CD14-positive monocyte (primary cell): ENCODE measurements around the gene HCST. TPM values are rescaled to one million over a fixed set of nuclear protein-coding genes. Genes with fewer than 3 reads are reported as not detected.

Source experiments
- DNase-seq, 3 donors: peaks; one replicate each; pipeline ENCODE4 v3.0.0-alpha.2; 2011 to 2022
- H2AFZ ChIP-seq: 2 replicates; pipeline ENCODE4 v1.6.0; 2012; ENCODE audit warnings: mild to moderate bottlenecking, low read depth, low read length, inconsistent platforms; ENCODE audit not compliant: insufficient read depth, poor library complexity, severe bottlenecking
- H3K27ac ChIP-seq, 2 donors: 1 replicate in 1 of 2; 2 replicates in 1 of 2; pipeline ENCODE4 v1.5.1; 2012 to 2013; ENCODE audit warnings: low read length in 2 of 2, control low read depth in 1 of 2, inconsistent platforms in 1 of 2, low read depth in 1 of 2, mild to moderate bottlenecking in 1 of 2
- H3K27me3 ChIP-seq, 2 donors: one replicate each; pipeline versions ENCODE4 v1.6.0 to v1.6.1; 2011 to 2013; ENCODE audit warnings: low read length in 2 of 2; ENCODE audit not compliant: control insufficient read depth in 2 of 2, insufficient read depth in 2 of 2
- H3K36me3 ChIP-seq, 2 donors: replicated peaks in 1 of 2; 1 replicate in 1 of 2; 2 replicates in 1 of 2; pipeline versions ENCODE4 v1.5.1 to v1.6.1; 2012 to 2013; ENCODE audit warnings: low read length in 2 of 2, control low read depth in 1 of 2, inconsistent platforms in 1 of 2, mild to moderate bottlenecking in 1 of 2; ENCODE audit not compliant: insufficient read depth in 2 of 2, control insufficient read depth in 1 of 2
- H3K4me1 ChIP-seq, 2 donors: 1 replicate in 1 of 2; 2 replicates in 1 of 2; pipeline versions ENCODE4 v1.5.1 to v1.6.1; 2012 to 2013; ENCODE audit warnings: low read length in 2 of 2, control low read depth in 1 of 2, inconsistent platforms in 1 of 2, mild to moderate bottlenecking in 1 of 2, moderate library complexity in 1 of 2; ENCODE audit not compliant: insufficient read depth in 2 of 2, control insufficient read depth in 1 of 2
- H3K4me2 ChIP-seq: replicated peaks from 2 replicates; pipeline ENCODE3; 2012; ENCODE audit warnings: low read length, moderate library complexity, mild to moderate bottlenecking; ENCODE audit not compliant: poor library complexity, severe bottlenecking; ENCODE audit errors: extremely low read depth
- H3K4me3 ChIP-seq, 3 experiments: fragments of 200-600 bp in 1 of 3; sonication (generic) in 1 of 3; replicated peaks in 1 of 3; 1 replicate in 2 of 3; 2 replicates in 1 of 3; pipeline ENCODE4 v1.5.1; 2011 to 2013; ENCODE audit warnings: low read length in 3 of 3, mild to moderate bottlenecking in 3 of 3, control low read depth in 2 of 3, low read depth in 2 of 3, inconsistent platforms in 1 of 3, moderate library complexity in 1 of 3
- H3K79me2 ChIP-seq: 2 replicates; pipeline ENCODE4 v1.6.0; 2012; ENCODE audit warnings: mild to moderate bottlenecking, control low read depth, inconsistent platforms, low read length, moderate library complexity; ENCODE audit not compliant: insufficient read depth
- H3K9ac ChIP-seq: 2 replicates; pipeline ENCODE4 v1.6.0; 2017; ENCODE audit warnings: low read length, mild to moderate bottlenecking; ENCODE audit not compliant: insufficient read depth, poor library complexity, severe bottlenecking
- H3K9me3 ChIP-seq, 2 donors: replicated peaks in 1 of 2; 1 replicate in 1 of 2; 2 replicates in 1 of 2; pipeline versions ENCODE4 v1.5.1 to v1.6.1; 2012 to 2013; ENCODE audit warnings: low read length in 2 of 2, control low read depth in 1 of 2; ENCODE audit not compliant: control insufficient read depth in 1 of 2, insufficient read depth in 1 of 2
- H4K20me1 ChIP-seq: 2 replicates; pipeline ENCODE4 v1.6.0; 2012; ENCODE audit warnings: mild to moderate bottlenecking, low read length, control low read depth, moderate library complexity; ENCODE audit not compliant: insufficient read depth
- H3K27ac Mint-ChIP-seq, 7 donors: one replicate each; pipeline ENCODE4 v1.8.0; 2020; ENCODE audit warnings: mild to moderate bottlenecking in 7 of 7, mixed read lengths in 7 of 7, moderate library complexity in 6 of 7, inconsistent platforms in 2 of 7
- H3K27me3 Mint-ChIP-seq, 3 donors: one replicate each; pipeline ENCODE4 v1.8.0; 2021 to 2022; ENCODE audit warnings: low read depth in 3 of 3, mild to moderate bottlenecking in 3 of 3, mixed read lengths in 3 of 3, moderate library complexity in 3 of 3, inconsistent platforms in 1 of 3
- H3K36me3 Mint-ChIP-seq, 2 donors: one replicate each; pipeline ENCODE4 v1.8.0; 2020; ENCODE audit warnings: mixed read lengths in 2 of 2, inconsistent platforms in 1 of 2, mild to moderate bottlenecking in 1 of 2
- H3K4me1 Mint-ChIP-seq: one replicate; pipeline ENCODE4 v1.8.0; 2020; ENCODE audit warnings: mild to moderate bottlenecking, mixed read lengths
- H3K4me3 Mint-ChIP-seq, 2 donors: one replicate each; pipeline ENCODE4 v1.8.0; 2020; ENCODE audit warnings: mild to moderate bottlenecking in 2 of 2, mixed read lengths in 2 of 2, moderate library complexity in 1 of 2
- H3K9me3 Mint-ChIP-seq, 7 donors: one replicate each; pipeline ENCODE4 v1.8.0; 2020 to 2022; ENCODE audit warnings: mixed read lengths in 7 of 7, mild to moderate bottlenecking in 6 of 7, moderate library complexity in 6 of 7, inconsistent platforms in 2 of 7
- CTCF ChIP-seq: fragments of 200-600 bp; IDR thresholded peaks from one replicate; pipeline ENCODE4 v1.8.0; 2022; ENCODE audit warnings: antibody characterized with exemption, mild to moderate bottlenecking
- WGBS: methylation state at CpG from one replicate; pipeline ENCODE4 v1.1.5; 2013; ENCODE audit warnings: missing lambda C conversion rate; ENCODE audit not compliant: insufficient coverage; 5-methylcytosine and 5-hydroxymethylcytosine counted together
- intact Hi-C, 2 donors: fragments of 100-400 bp; cut with micrococcal nuclease; formaldehyde crosslinking; loops; one replicate each; pipeline versions ENCODE4 v1.15.0 to v1.15.1; 2023
- polyA minus RNA-seq: library from RNA; depleted of rRNA, polyadenylated mRNA; stranded (reverse); fragments of >200 nt; gene quantifications from 2 replicates; pipeline ENCODE4 v1.2.3, GENCODE V29; 2012
- polyA plus RNA-seq, 3 donors: library from polyadenylated mRNA; depleted of rRNA in 1 of 3; unstranded in 2 of 3; stranded (reverse) in 1 of 3; fragments of 300-500 nt in 2 of 3; fragments of >200 nt in 1 of 3; fragmentation: Illumina TruSeq in 2 of 3; gene quantifications; 1 replicate in 2 of 3; 2 replicates in 1 of 3; pipeline ENCODE4 v1.2.3, GENCODE V29; 2012 to 2021
- total RNA-seq, 12 experiments: library from RNA in 1 of 12; stranded (reverse) in 1 of 12; fragments of 120-200 nt in 1 of 12; gene quantifications; one replicate each; pipeline ENCODE4 v1.2.4 and lab custom pipeline; 2013 to 2026; ENCODE audit warnings: mixed read lengths in 6 of 12, inconsistent platforms in 1 of 12

The HCST gene, protein sequence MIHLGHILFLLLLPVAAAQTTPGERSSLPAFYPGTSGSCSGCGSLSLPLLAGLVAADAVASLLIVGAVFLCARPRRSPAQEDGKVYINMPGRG
- total RNA-seq (2013), result 195 TPM
- polyA plus RNA-seq (100 to 1,000 TPM; 264 to 829 (median 594) TPM), polyA minus RNA-seq (143 and 225 TPM in 2 replicates), total RNA-seq (lab: John Stamatoyannopoulos, UW) (13.7 to 54.4 (median 43.2) reads per million in 11 experiments)

- H3K27ac Mint-ChIP-seq, result peak within 1 kb of the TSS; percentile 96 to 100 (median 100)
- peak within 1 kb of the TSS; percentile 97 to 98 for H3K4me3 Mint-ChIP-seq
- DNase-seq, result peak; percentile 49 to 65 (median 56)
- H3K27me3 ChIP-seq, result no peaks in the 10 kb centered on the region
- H2AFZ ChIP-seq, result no peak within 1 kb of the TSS
- H3K36me3 Mint-ChIP-seq, result peaks cover 40 to 43% of the 10 kb centered on the region in 2 donors
- peaks cover 78 to 81% of the 10 kb centered on the region in 2 donors for H3K4me1 ChIP-seq
- peak within 1 kb of the TSS; percentile 100 for H3K4me2 ChIP-seq
- peaks cover 26% of the 10 kb centered on the region for H4K20me1 ChIP-seq
- H3K9me3 Mint-ChIP-seq, result peaks cover 0 to 4% (median 0%) of the 10 kb centered on the region in 7 donors
- no peaks in the 10 kb centered on the region for H3K9me3 ChIP-seq
- H3K9ac ChIP-seq, result peak within 1 kb of the TSS; percentile 84
- WGBS, result 0% methylated on average over 6 of the region's 6 CpGs
- peak within 1 kb of the TSS; percentile 95 to 98 for H3K27ac ChIP-seq
- H3K4me1 Mint-ChIP-seq, result peaks cover 66% of the 10 kb centered on the region
- peaks cover 95% of the 10 kb centered on the region for H3K79me2 ChIP-seq
- peaks cover 0 to 10% (median 0%) of the 10 kb centered on the region in 3 donors for H3K27me3 Mint-ChIP-seq
- H3K36me3 ChIP-seq, result peaks cover 25 to 26% of the 10 kb centered on the region in 2 donors
- intact Hi-C loops, result loop anchor here (1.0 to 10.0 kb wide), 6 partner anchors 11 to 457 kb away; partner anchors contain the start of genes FFAR2 (in 1 of the 2), IGFLR1 (in 1 of the 2), LIN37 (in 1 of the 2) and OVOL3 (in 1 of the 2)
- peak within 1 kb of the TSS; percentile 80 to 99 (median 97) for H3K4me3 ChIP-seq
- no peak for TF ChIP-seq CTCF
These were observed at the start of gene HCST for GRCh38 chr19:35901854-35902661. Gene HCST, plus strand, starts transcription at chr19:35902529. Its CDS starts 65 bp downstream, at chr19:35902594.

- Histone ChIP-seq H4K20me1 (no peaks in the 10 kb centered on the region), H3K4me2 (no peak overlapping the region), H3K79me2 (no peaks in the 10 kb centered on the region), H3K4me1 (peaks cover 5 to 14% of the 10 kb centered on the region in 2 donors), H3K27me3 (peaks cover 17 to 53% of the 10 kb centered on the region in 2 donors), H3K9ac (no peak overlapping the region), H3K27ac (no peak overlapping the region), H2AFZ (no peak overlapping the region), H3K4me3 (no peak overlapping the region), H3K9me3 (peaks cover 0 to 6% of the 10 kb centered on the region in 2 donors), H3K36me3 (no peaks in the 10 kb centered on the region)
- peaks cover 6% of the 10 kb centered on the region for H3K4me1 Mint-ChIP-seq
- no peak for DNase-seq
- peaks cover 54 to 86% (median 59%) of the 10 kb centered on the region in 3 donors for H3K27me3 Mint-ChIP-seq
- WGBS, result 78% methylated on average over 8 of the region's 8 CpGs
- peaks cover 0 to 15% (median 0%) of the 10 kb centered on the region in 7 donors for H3K9me3 Mint-ChIP-seq
- TF ChIP-seq CTCF, result no peak
- H3K27ac Mint-ChIP-seq, result peak overlapping the region in 1 of 7 donors; percentile 1
- intact Hi-C loops, result no loop called here
- peak overlapping the region in 1 of 2 donors; percentile 23 for H3K4me3 Mint-ChIP-seq
- no peaks in the 10 kb centered on the region for H3K36me3 Mint-ChIP-seq
These were observed 49.1 kb upstream of the HCST start for GRCh38 chr19:35853038-35853756.
